Measurements from ENCODE around the gene KDSR. TPM values are rescaled to one million over a fixed set of nuclear protein-coding genes. Genes with fewer than 3 reads are reported as not detected.

Gene KDSR
- total and polyA plus RNA-seq, 2 of the 13 experiments (the other 11 are each of a cell fraction or from before 2014, with no cell fraction given): 10.4 to 20.9 TPM

DNA sequence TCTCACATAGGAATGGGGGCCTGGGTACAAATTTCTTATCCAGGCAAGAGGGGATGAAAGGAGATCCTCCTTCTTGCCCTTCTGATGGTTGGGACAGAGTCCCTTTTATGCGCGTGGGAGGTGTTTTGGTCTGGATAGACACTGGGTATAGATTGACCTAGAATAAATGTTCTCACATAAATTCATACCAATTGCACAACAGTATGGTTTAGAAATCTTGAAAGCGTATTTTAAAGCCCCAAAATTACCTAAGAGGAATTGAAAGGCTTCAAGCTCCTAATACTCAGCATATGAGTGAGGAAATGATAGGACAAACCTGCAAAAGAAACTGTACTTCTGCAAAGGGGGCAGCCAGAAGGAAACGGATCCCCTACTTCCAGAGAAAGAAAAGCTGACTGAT, 44.8 kb downstream of the KDSR start (continued):
- no peak for TF ChIP-seq ZNF343 (CRISPR knock-in tag; IDR thresholded peaks at IDR 0.05)

DNA sequence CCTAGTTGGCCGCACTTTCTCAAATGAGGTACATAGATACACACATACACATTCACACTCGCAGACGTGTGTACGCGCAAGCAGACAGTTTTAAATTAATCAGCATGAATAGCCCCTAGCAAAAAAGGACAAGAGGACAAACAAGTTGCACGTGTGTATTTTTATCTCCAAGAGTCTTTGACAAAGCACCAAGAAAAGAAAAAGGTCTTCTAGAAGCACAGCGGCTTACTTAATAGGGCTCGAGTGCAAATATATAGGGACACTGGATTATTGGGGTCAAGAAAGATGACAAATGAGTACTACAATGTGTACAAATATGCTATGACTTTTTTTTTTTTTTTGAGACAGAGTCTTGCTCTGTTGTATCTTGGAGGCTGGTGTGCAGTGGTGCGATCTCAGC, 45.7 kb downstream of the KDSR start:
- Histone ChIP-seq H3K79me2 (ENCODE audit: insufficient read depth, low read length) (no peaks in the 10 kb centered on the region), H3K4me1 (ENCODE audit: insufficient read depth, low read length) (peaks cover 46% of the 10 kb centered on the region), H3K4me3 (replicated peaks in 1 of 3; ENCODE audit: insufficient read depth in 1 of 3, low read depth in 2 of 3, low read length in 3 of 3) (peak overlapping the region in 2 of 3 experiments; percentile 67 to 80; a peak in 3 of 6 replicates), H2AFZ (ENCODE audit: low read length) (peak overlapping the region; percentile 55), H3K36me3 (replicated peaks in 1 of 2; ENCODE audit: control insufficient read depth in 1 of 2, insufficient read depth in 2 of 2, low read length in 2 of 2) (no peaks in the 10 kb centered on the region), H4K20me1 (ENCODE audit: insufficient read depth, low read length) (no peaks in the 10 kb centered on the region), H3K9ac (ENCODE audit: insufficient read depth, low read depth, low read length) (peak overlapping the region; percentile 70), H3K9me3 (ENCODE audit: low read length) (no peaks in the 10 kb centered on the region), H3K27ac (ENCODE audit: extremely low read length, insufficient read depth, low read length) (no peak overlapping the region), H3K27me3 (ENCODE audit: control insufficient read depth in 1 of 2, insufficient read depth in 2 of 2, low read length in 2 of 2) (peaks cover 0 to 26% of the 10 kb centered on the region in 2 experiments; a peak in 4 of 5 replicates), H3K4me2 (ENCODE audit: low read depth, low read length) (peak overlapping the region; percentile 92)
- FAIRE-seq (no peak), ATAC-seq (no peak), DNase-seq (ENCODE audit: low spot score) (no peak)
- 0 out of 2 replicates have a peak, but pooled peaks have one; percentile 26 for TF ChIP-seq ZNF354B (CRISPR knock-in tag; IDR thresholded peaks at IDR 0.05)
- TF ChIP-seq, protein P1, sequence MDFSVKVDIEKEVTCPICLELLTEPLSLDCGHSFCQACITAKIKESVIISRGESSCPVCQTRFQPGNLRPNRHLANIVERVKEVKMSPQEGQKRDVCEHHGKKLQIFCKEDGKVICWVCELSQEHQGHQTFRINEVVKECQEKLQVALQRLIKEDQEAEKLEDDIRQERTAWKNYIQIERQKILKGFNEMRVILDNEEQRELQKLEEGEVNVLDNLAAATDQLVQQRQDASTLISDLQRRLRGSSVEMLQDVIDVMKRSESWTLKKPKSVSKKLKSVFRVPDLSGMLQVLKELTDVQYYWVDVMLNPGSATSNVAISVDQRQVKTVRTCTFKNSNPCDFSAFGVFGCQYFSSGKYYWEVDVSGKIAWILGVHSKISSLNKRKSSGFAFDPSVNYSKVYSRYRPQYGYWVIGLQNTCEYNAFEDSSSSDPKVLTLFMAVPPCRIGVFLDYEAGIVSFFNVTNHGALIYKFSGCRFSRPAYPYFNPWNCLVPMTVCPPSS (IDR thresholded peaks at IDR 0.05): no peak
- intact Hi-C loops (cut with micrococcal nuclease; ENCODE audit: unreplicated experiment) (loop anchor here (2.0 to 5.0 kb wide), 4 partner anchors 46 to 204 kb away; partner anchors contain the start of genes KDSR and VPS4B), in situ Hi-C loops (cut with HindIII; ENCODE audit: extremely low pct_ligation_motif_present, low pct_unique_long_range_greater_than_20kb) (loop anchor here (5.0 kb wide), 1 partner anchor 304 kb away; no protein-coding TSS in a partner anchor)
- CTCF ChIA-PET (ENCODE audit: low intra/inter-chr PET ratio, low total read pairs): no interaction called here
- BruUV-seq (replicated peaks): no TSS peak
- POLR2A ChIA-PET: interaction anchor here (1.4 kb wide), 1 partner anchor 46 kb away, joined by 5 read pairs; the partner anchor contains the start of gene KDSR
- 56% methylated on average over 9 of the region's 9 CpGs for WGBS (ENCODE audit: low lambda C conversion rate)

DNA sequence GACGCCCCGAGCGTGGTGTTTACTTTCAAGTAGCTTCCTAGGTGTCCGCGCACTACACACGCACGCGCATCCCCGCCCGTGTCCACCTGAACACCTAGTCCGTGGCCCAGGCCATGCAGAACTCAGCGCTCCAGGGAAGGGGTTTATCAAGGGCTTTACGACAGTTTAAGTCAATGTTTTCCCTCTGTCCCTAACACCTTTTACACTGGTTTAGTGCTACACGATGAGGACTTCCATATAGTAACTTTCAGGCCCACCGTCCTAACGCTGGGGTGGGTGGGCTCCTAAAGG, 46.1 kb downstream of the KDSR start:
- ATAC-seq: peak; percentile 57
- CTCF ChIA-PET (ENCODE audit: low intra/inter-chr PET ratio, low total read pairs): interaction anchor here (0.9 kb wide), 1 partner anchor 305 kb away, joined by 3 read pairs; no protein-coding TSS in a partner anchor
- WGBS (ENCODE audit: low lambda C conversion rate): 2% methylated on average over 4 of the region's 16 CpGs
- no peak for TF ChIP-seq CBX2 (IDR thresholded peaks at IDR 0.05; ENCODE audit: low read depth, low read length)
- TF ChIP-seq CBX2 (CRISPR knock-in tag; IDR thresholded peaks at IDR 0.05; ENCODE audit: low read depth): no peak
- TF ChIP-seq NCOA1 (CRISPR knock-in tag; IDR thresholded peaks at IDR 0.05): no peak
- no peak for TF ChIP-seq ZNF792 (CRISPR knock-in tag; IDR thresholded peaks at IDR 0.05)
- no peak for TF ChIP-seq ZNF468 (CRISPR knock-in tag; IDR thresholded peaks at IDR 0.05)
- TF ChIP-seq, protein P2, sequence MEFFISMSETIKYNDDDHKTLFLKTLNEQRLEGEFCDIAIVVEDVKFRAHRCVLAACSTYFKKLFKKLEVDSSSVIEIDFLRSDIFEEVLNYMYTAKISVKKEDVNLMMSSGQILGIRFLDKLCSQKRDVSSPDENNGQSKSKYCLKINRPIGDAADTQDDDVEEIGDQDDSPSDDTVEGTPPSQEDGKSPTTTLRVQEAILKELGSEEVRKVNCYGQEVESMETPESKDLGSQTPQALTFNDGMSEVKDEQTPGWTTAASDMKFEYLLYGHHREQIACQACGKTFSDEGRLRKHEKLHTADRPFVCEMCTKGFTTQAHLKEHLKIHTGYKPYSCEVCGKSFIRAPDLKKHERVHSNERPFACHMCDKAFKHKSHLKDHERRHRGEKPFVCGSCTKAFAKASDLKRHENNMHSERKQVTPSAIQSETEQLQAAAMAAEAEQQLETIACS (CRISPR knock-in tag; IDR thresholded peaks at IDR 0.05): peak; percentile 72
- TF ChIP-seq PITX1 (CRISPR knock-in tag; IDR thresholded peaks at IDR 0.05): 0 out of 2 replicates have a peak, but pooled peaks have one; percentile 36
- TF ChIP-seq SCMH1 (CRISPR knock-in tag; IDR thresholded peaks at IDR 0.05; ENCODE audit: borderline replicate concordance): no peak

More for the DNA sequence above, 46.1 kb downstream of the KDSR start:
- Histone ChIP-seq H3K4me1 (ENCODE audit: insufficient read depth, low read length) (peaks cover 46% of the 10 kb centered on the region), H3K27ac (ENCODE audit: extremely low read length, insufficient read depth, low read length) (no peak overlapping the region), H3K9me3 (ENCODE audit: low read length) (no peaks in the 10 kb centered on the region), H3K79me2 (ENCODE audit: insufficient read depth, low read length) (no peaks in the 10 kb centered on the region), H3K4me2 (ENCODE audit: low read depth, low read length) (peak overlapping the region; percentile 92), H3K4me3 (replicated peaks in 1 of 3; ENCODE audit: insufficient read depth in 1 of 3, low read depth in 2 of 3, low read length in 3 of 3) (peak overlapping the region; percentile 56 to 80 (median 67); a peak in 5 of 6 replicates), H3K27me3 (ENCODE audit: control insufficient read depth in 1 of 2, insufficient read depth in 2 of 2, low read length in 2 of 2) (peaks cover 0 to 26% of the 10 kb centered on the region in 2 experiments; a peak in 4 of 5 replicates), H3K9ac (ENCODE audit: insufficient read depth, low read depth, low read length) (peak overlapping the region; percentile 70), H2AFZ (ENCODE audit: low read length) (peak overlapping the region; percentile 55), H4K20me1 (ENCODE audit: insufficient read depth, low read length) (no peaks in the 10 kb centered on the region), H3K36me3 (replicated peaks in 1 of 2; ENCODE audit: control insufficient read depth in 1 of 2, insufficient read depth in 2 of 2, low read length in 2 of 2) (no peaks in the 10 kb centered on the region)
- in situ Hi-C loops (cut with HindIII; ENCODE audit: extremely low pct_ligation_motif_present, low pct_unique_long_range_greater_than_20kb) (loop anchor here (5.0 kb wide), 1 partner anchor 304 kb away; no protein-coding TSS in a partner anchor), intact Hi-C loops (cut with micrococcal nuclease; ENCODE audit: unreplicated experiment) (loop anchor here (2.0 to 5.0 kb wide), 4 partner anchors 46 to 204 kb away; partner anchors contain the start of genes KDSR and VPS4B)
- DNase-seq (ENCODE audit: low spot score) (no peak), FAIRE-seq (no peak)
- no TSS peak for BruUV-seq (replicated peaks)
- POLR2A ChIA-PET: interaction anchor here (1.4 kb wide), 1 partner anchor 47 kb away, joined by 5 read pairs; the partner anchor contains the start of gene KDSR

Measured in HepG2 (cell line).